Stimulated activated CD8-positive, alpha-beta memory T cell treated with anti-CD3 and anti-CD28 coated beads, Interleukin-4, amount 100 ng/mL, for 24 hours (primary cell): ENCODE results near the gene DLEC1.
"Not testable (repeated sequence)": the region's sequence is repeated elsewhere in the genome, so short reads cannot be mapped to it uniquely, and the experiment has no call there.

Source experiments
- DNase-seq: peaks from one replicate; pipeline ENCODE4 v3.0.0-alpha.2; 2020; ENCODE audit warnings: low read depth

Gene DLEC1

GRCh38 chr3:38121451-38121831 is 82.4 kb downstream of the DLEC1 start:
- no peak for DNase-seq

- no peak for DNase-seq
Observed at GRCh38 chr3:38121832-38122461, 82.9 kb downstream of the DLEC1 start.

- no peak for DNase-seq
Observed at GRCh38 chr3:38122712-38123290, 83.8 kb downstream of the DLEC1 start.

GRCh38 chr3:38124324-38125122 is 85.5 kb downstream of the DLEC1 start:
- no peak for DNase-seq

- DNase-seq: no peak
Observed at GRCh38 chr3:38125305-38126120, 86.5 kb downstream of the DLEC1 start.

GRCh38 chr3:38126121-38126892 is 87.3 kb downstream of the DLEC1 start:
- no peak for DNase-seq

- no peak for DNase-seq
Observed at GRCh38 chr3:38127611-38128302, 88.7 kb downstream of the DLEC1 start.

GRCh38 chr3:38128303-38128655 is 89.3 kb downstream of the DLEC1 start:
- no peak for DNase-seq

- DNase-seq: no peak
Observed at GRCh38 chr3:38129058-38129457, 90.0 kb downstream of the DLEC1 start.

GRCh38 chr3:38130631-38131065 is 91.6 kb downstream of the DLEC1 start:
- DNase-seq: no peak

GRCh38 chr3:38131621-38132369 is 92.8 kb downstream of the DLEC1 start:
- DNase-seq: no peak

GRCh38 chr3:38133209-38133556 is 94.2 kb downstream of the DLEC1 start:
- no peak for DNase-seq

- no peak for DNase-seq
Observed at GRCh38 chr3:38133557-38134405, 94.8 kb downstream of the DLEC1 start.

GRCh38 chr3:38134517-38135143 is 95.6 kb downstream of the DLEC1 start:
- not testable (repeated sequence) for DNase-seq

GRCh38 chr3:38135621-38136277 is 96.7 kb downstream of the DLEC1 start:
- not testable (repeated sequence) for DNase-seq

- no peak for DNase-seq
Observed at GRCh38 chr3:38136393-38136776, 97.4 kb downstream of the DLEC1 start.

GRCh38 chr3:38136777-38137614 is 98.0 kb downstream of the DLEC1 start, which contains the start of gene ACAA1:
Gene ACAA1, minus strand, starts transcription at chr3:38137127. Its CDS starts 92 bp downstream, at chr3:38137035.
- DNase-seq: peak; percentile 98
